GM18498 (cell line): Measurements from ENCODE around the gene ZNF497.
"Not testable (repeated sequence)": the region's sequence is repeated elsewhere in the genome, so short reads cannot be mapped to it uniquely, and the experiment has no call there.

Experiments used
- ATAC-seq: cut with Tn5 transposase; IDR thresholded peaks from one replicate; pipeline ENCODE4 v1.9.1; 2021; ENCODE audit warnings: mild to moderate bottlenecking, moderate library complexity; ENCODE audit not compliant: unreplicated experiment

ZNF497 gene

GRCh38 chr19:58318297-58318696, 44.3 kb downstream of the ZNF497 start:
- no peak for ATAC-seq

DNA sequence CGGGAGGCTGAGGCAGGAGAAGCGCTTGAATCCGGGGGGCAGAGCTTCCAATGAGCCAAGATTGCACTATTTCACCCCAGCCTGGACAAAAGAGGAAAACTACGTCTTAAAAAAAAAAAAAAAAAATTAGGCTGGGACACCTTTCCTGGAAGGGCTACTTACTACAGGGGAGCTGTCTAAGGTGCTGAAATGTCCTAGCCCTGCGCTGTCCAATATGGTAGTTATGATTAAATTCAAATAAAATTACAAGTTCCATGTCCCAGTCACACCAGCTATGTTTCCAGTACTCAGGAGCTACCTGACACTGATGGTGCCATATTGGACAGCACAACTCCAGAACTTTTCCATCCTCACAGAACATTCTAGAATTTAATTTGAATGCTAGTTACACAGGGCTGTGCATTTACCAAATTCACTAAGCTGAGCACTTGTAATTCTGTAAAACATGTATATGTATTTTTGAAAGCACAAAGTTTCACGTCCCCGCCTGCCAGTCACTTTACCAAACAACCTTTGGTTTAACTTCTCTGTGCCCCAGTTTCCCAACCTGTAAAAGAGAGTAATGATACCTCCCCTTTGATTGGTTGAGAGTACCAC, 45.0 kb downstream of the ZNF497 start:
- ATAC-seq: no peak

DNA sequence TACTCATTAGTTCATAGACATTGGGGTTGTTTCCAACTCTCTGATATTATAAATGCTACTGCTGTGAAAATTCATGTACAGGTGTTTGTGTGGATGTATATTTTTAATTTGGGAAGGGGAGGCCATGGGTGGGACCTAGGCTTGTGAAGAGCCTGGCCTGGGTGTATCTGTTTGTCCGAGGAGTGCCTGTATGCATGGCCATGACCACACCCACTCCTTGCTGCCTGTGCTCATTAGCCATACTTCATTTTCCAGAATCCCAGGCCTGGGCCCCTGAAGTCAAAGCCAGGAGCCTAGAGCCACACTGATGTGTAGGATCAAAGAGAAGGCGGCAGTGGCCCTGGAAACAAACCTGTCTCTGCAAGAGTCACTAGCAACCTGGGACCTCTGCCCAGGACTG, 47.0 kb downstream of the ZNF497 start:
- no peak for ATAC-seq

- no peak for ATAC-seq
Observed at GRCh38 chr19:58311345-58311865, 51.1 kb downstream of the ZNF497 start.

- not testable (repeated sequence) for ATAC-seq
Observed at GRCh38 chr19:58310685-58311084, 51.9 kb downstream of the ZNF497 start.

GRCh38 chr19:58307736-58308135, 54.8 kb downstream of the ZNF497 start:
- ATAC-seq: no peak

DNA sequence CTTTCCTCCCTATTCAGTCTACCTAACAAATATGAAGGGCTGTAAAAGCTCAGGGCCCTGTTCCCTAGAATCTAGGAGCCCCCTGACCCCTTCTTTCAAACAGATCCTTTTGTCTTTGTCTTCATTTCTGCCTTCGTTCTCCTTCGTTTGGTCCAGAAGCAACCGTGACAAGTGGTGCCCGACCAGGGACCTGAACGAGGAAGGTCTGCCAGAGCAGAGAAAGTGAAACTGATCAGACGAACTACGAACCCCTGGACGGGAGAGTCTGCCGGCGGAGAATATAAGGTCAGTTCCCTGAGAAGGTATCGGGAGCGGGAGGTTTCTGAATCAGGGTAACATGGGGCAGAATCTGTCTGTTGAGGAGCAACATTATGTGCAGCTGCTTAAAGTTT, 56.6 kb downstream of the ZNF497 start:
- ATAC-seq: no peak

GRCh38 chr19:58305065-58305931, 57.3 kb downstream of the ZNF497 start, which contains the start of gene ERVK3-1:
ERVK3-1 (plus strand) TSS chr19:58305377; CDS start chr19:58312169, 6,792 bp downstream.
- ATAC-seq: peak; percentile 95

DNA sequence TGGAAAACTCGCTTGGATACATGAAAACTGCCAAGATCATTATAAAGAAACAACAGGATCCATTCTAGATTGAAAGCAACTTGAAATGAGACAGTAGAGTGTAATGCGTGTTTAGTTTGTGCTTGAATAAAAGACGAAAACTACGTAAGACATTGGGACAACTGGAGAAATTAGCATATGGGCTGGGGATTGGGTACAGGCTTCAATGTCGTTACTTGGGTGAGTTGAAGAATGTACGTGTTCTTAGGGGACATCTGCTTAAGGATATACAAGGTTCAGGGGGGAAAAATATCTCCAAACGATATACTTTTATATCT, 57.8 kb downstream of the ZNF497 start:
- peak; percentile 9 for ATAC-seq
